IPS-20b (cell line): Measurements from ENCODE around the gene RAD51B.
"Not testable (repeated sequence)": the region's sequence is repeated elsewhere in the genome, so short reads cannot be mapped to it uniquely, and the experiment has no call there.

ENCODE experiments used
- H3K27ac ChIP-seq: one replicate; pipeline ENCODE4 v1.5.1; 2013; ENCODE audit warnings: low read length
- H3K27me3 ChIP-seq: 2 replicates; pipeline ENCODE4 v1.6.1; 2013; ENCODE audit warnings: mild to moderate bottlenecking, low read length, inconsistent platforms; ENCODE audit not compliant: insufficient read depth
- H3K36me3 ChIP-seq: 2 replicates; pipeline ENCODE4 v1.6.1; 2013; ENCODE audit warnings: low read depth, mild to moderate bottlenecking, inconsistent platforms, low read length, moderate library complexity; ENCODE audit not compliant: insufficient read depth
- H3K4me1 ChIP-seq: 2 replicates; pipeline ENCODE4 v1.6.1; 2013; ENCODE audit warnings: mild to moderate bottlenecking, control low read depth, inconsistent platforms, low read length, moderate library complexity; ENCODE audit not compliant: insufficient read depth
- H3K4me3 ChIP-seq: 2 replicates; pipeline ENCODE4 v1.5.1; 2013; ENCODE audit warnings: mild to moderate bottlenecking, low read length, inconsistent platforms
- H3K9ac ChIP-seq: 2 replicates; pipeline ENCODE4 v1.6.1; 2013; ENCODE audit warnings: low read depth, mild to moderate bottlenecking, inconsistent platforms, low read length, moderate library complexity
- H3K9me3 ChIP-seq: 2 replicates; pipeline ENCODE4 v1.6.1; 2013; ENCODE audit warnings: mild to moderate bottlenecking, low read depth, low read length, inconsistent platforms; ENCODE audit not compliant: insufficient read depth

RAD51B gene

GRCh38 chr14:68278576-68279436 lies 459.2 kb downstream of the RAD51B start:
- Histone ChIP-seq H3K9me3 (no peaks in the 10 kb centered on the region), H3K27ac (no peak overlapping the region), H3K4me3 (no peak overlapping the region), H3K9ac (no peak overlapping the region), H3K27me3 (no peaks in the 10 kb centered on the region), H3K4me1 (peaks cover 14% of the 10 kb centered on the region; the same call in 1 of the 2 replicates), H3K36me3 (no peaks in the 10 kb centered on the region)

DNA sequence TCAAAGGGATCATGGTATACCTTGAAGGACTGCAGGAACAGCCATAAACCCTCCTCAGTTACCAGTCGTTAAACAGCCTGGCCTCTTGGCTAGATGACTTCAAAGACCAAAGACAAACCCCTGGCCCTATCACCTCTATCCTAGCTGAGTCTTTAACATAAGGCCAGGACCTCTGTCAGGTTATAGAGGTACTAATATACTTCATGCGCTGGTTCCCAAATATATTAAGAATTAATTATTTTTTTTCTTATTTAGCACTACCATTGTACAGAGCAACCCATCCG lies 459.8 kb downstream of the RAD51B start:
- H3K36me3 ChIP-seq: no peaks in the 10 kb centered on the region
- H3K9me3 ChIP-seq: no peaks in the 10 kb centered on the region
- H3K4me3 ChIP-seq: no peak overlapping the region
- H3K4me1 ChIP-seq: peaks cover 16% of the 10 kb centered on the region; the same call in 1 of the 2 replicates
- no peak overlapping the region for H3K9ac ChIP-seq
- no peak overlapping the region for H3K27ac ChIP-seq
- no peaks in the 10 kb centered on the region for H3K27me3 ChIP-seq

DNA sequence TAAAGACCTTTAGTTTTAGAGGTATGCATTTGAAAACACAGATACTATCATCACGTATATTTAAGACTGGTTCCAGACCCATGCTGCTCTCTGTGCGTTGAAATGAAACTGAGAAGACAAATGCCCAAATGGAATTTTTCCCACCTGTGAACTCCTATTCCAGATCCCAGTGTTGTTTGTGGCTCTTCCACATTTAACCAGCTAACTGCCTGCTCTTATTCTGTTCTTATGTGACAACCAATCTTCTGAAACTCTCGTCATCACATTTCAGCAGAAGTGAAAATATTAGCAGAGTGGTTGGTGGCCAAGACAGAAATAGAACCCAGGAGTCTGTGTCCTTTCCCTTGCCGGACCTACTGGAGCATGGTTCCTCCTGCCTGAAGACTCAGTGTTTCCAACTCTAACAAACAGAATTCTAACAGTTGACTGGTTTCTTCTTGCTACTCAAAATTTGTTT lies 460.2 kb downstream of the RAD51B start:
- Histone ChIP-seq H3K9me3 (no peaks in the 10 kb centered on the region), H3K27me3 (no peaks in the 10 kb centered on the region), H3K27ac (no peak overlapping the region), H3K4me3 (no peak overlapping the region), H3K9ac (no peak overlapping the region), H3K36me3 (no peaks in the 10 kb centered on the region), H3K4me1 (peaks cover 16% of the 10 kb centered on the region; the same call in 1 of the 2 replicates)

DNA sequence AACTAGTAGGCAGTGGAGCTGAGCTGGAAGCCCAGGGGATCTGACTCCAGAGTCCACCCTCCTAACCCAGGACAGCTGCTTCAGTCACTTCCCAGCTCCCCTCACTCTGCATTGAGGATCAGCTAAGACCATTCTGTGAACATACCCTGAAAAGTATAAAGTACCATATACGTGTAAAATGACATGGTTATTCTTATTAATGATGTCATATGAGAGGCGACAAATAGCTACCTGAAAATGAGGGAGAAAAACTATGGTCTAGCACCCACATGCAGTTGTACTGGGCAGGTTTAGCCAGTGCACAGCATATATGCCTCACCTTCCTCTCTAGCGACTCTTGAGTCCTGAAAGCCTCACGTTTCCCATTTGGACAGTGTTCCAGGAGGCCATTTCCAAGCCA lies 461.9 kb downstream of the RAD51B start:
- H3K4me3 ChIP-seq: no peak overlapping the region
- H3K4me1 ChIP-seq: peaks cover 16% of the 10 kb centered on the region; the same call in 1 of the 2 replicates
- H3K9ac ChIP-seq: no peak overlapping the region
- H3K36me3 ChIP-seq: no peaks in the 10 kb centered on the region
- H3K27me3 ChIP-seq: no peaks in the 10 kb centered on the region
- no peak overlapping the region for H3K27ac ChIP-seq
- no peaks in the 10 kb centered on the region for H3K9me3 ChIP-seq

- Histone ChIP-seq H3K27me3 (no peaks in the 10 kb centered on the region), H3K9ac (no peak overlapping the region), H3K4me3 (no peak overlapping the region), H3K4me1 (peaks cover 16% of the 10 kb centered on the region; the same call in 1 of the 2 replicates), H3K36me3 (no peaks in the 10 kb centered on the region), H3K9me3 (no peaks in the 10 kb centered on the region), H3K27ac (no peak overlapping the region)
These were observed 463.1 kb downstream of the RAD51B start for GRCh38 chr14:68282479-68283377.

DNA sequence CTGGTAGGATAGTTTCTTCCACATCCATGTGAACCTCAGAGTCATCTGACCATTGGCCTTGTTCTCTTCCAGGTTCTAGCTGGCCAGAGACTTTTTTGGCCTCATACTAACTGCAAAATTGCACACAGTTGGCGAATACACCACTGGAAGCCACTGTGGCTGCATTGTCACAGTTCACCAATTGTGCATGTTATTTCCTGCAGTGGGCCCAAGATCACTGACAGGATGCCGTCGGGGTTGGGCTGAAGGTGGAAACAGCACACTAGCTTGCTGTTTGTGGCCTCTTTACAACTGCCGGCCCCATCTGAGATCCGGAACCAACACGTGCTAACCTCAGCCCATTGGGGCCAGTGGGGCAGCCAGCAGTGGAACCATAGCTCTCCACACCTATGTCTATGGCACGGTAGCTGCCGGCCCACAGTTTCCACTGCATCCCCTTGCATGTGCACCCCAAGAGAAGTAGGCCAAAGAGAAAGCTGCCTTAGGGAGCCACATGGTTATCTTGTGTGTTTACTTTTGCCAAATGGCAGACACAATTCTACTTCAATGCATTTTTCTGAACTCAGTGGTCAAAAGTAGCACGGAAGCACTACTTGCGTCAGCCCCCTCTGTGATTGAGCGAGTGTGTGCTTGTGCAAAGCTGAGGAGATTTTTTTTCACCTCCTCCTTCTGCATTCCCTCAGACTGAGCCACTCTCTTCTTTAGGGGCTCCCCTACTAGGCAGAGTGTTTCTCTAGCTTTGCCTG lies 464.0 kb downstream of the RAD51B start:
- H3K9me3 ChIP-seq: no peaks in the 10 kb centered on the region
- H3K9ac ChIP-seq: no peak overlapping the region
- no peaks in the 10 kb centered on the region for H3K27me3 ChIP-seq
- H3K4me1 ChIP-seq: peaks cover 16% of the 10 kb centered on the region; the same call in 1 of the 2 replicates
- H3K36me3 ChIP-seq: no peaks in the 10 kb centered on the region
- H3K4me3 ChIP-seq: no peak overlapping the region
- H3K27ac ChIP-seq: no peak overlapping the region

DNA sequence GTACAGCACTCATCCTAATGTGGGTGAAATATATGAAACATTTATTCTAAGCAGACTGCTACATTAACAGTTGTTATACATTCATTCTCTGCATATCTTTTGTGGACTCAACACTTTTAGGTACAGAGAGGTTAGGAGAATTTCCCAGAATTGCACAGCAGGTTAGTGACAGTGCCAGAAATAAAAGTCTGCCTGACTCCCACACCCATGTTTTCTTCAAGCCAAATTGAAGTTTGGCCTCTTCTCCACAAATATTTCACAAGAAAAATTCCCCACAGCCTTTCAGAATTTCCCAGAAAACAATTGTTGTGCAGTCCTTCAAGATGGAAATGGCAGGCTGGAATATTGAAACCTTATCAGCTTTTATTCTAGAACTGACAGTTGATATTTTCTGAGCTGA lies 464.8 kb downstream of the RAD51B start:
- H3K9me3 ChIP-seq: no peaks in the 10 kb centered on the region
- H3K27ac ChIP-seq: no peak overlapping the region
- H3K9ac ChIP-seq: no peak overlapping the region
- H3K36me3 ChIP-seq: no peaks in the 10 kb centered on the region
- no peaks in the 10 kb centered on the region for H3K27me3 ChIP-seq
- H3K4me3 ChIP-seq: no peak overlapping the region
- H3K4me1 ChIP-seq: peaks cover 13% of the 10 kb centered on the region; the same call in 1 of the 2 replicates

DNA sequence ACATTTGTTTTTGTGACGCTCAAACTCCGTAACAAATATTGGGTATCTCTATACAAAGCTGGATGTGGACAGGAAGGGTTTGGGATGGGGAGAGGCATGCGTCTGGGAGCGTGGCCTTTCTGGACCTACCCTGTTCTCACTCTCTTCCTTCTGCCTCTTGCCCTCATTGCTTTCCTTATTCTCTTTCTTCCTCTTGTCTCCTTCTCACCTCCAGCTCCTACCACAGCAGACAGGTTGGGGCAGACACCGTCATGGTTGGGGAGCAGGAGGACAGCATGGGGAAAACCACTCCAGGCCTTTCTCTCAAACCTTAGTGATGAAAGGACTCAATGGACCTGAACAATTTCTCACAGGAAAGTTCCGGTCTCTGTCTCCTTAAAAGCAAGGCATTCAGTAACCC lies 465.3 kb downstream of the RAD51B start:
- Histone ChIP-seq H3K4me1 (peaks cover 13% of the 10 kb centered on the region; the same call in 1 of the 2 replicates), H3K27ac (no peak overlapping the region), H3K4me3 (no peak overlapping the region), H3K9ac (no peak overlapping the region), H3K9me3 (no peaks in the 10 kb centered on the region), H3K36me3 (no peaks in the 10 kb centered on the region), H3K27me3 (no peaks in the 10 kb centered on the region)

- Histone ChIP-seq H3K4me3 (no peak overlapping the region), H3K4me1 (peaks cover 13% of the 10 kb centered on the region; the same call in 1 of the 2 replicates), H3K27ac (no peak overlapping the region), H3K9ac (no peak overlapping the region), H3K36me3 (no peaks in the 10 kb centered on the region), H3K9me3 (no peaks in the 10 kb centered on the region), H3K27me3 (no peaks in the 10 kb centered on the region)
These were observed 466.0 kb downstream of the RAD51B start for GRCh38 chr14:68285421-68286179.

DNA sequence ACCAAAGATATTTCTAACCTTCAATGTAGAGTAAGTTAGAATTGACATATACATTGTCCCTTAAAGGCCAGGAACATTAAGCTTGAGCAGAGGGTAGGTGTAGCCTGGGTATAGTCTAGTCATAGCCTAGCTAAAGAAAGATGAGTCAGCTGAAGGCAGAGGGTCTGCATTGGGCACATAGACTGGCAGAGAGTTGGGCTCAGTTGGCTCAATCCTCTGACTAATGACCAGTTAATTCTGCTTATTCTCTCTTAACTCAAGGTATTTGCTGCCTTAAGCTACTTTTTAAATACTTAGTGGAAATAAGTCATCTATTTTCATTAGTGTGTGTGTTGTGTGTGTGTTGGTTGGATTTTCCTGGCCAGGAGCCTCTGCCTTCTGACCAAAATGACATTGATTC lies 467.1 kb downstream of the RAD51B start:
- Histone ChIP-seq H3K4me3 (no peak overlapping the region), H3K9ac (no peak overlapping the region), H3K27me3 (no peaks in the 10 kb centered on the region), H3K4me1 (peaks cover 17% of the 10 kb centered on the region; the same call in 1 of the 2 replicates), H3K27ac (no peak overlapping the region), H3K36me3 (no peaks in the 10 kb centered on the region), H3K9me3 (no peaks in the 10 kb centered on the region)

DNA sequence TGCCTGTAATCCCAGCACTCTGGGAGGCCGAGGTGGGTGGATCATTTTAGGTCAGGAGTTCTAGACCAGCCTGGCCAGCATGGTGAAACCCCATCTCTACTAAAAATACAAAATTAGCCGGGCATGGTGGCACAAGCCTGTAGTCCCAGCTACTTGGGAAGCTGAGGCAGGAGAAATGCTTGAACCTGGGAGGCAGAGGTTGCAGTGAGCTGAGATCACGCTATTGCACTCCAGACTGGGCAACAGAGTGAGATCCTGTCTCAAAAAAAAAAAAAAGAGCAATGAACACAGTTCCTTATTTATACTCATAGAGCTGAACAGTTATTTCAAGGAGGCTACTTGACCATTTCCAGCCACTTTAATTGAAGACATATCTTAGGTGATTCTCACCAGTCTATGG lies 469.9 kb downstream of the RAD51B start:
- not testable (repeated sequence) for H3K36me3 ChIP-seq, H3K4me3 ChIP-seq, H3K9me3 ChIP-seq, H3K27me3 ChIP-seq, H3K9ac ChIP-seq, H3K27ac ChIP-seq
- peaks cover 22% of the 10 kb centered on the region for H3K4me1 ChIP-seq
